Measurements from ENCODE around the gene IGFBP5. TPM values are rescaled to one million over a fixed set of nuclear protein-coding genes. Genes with fewer than 3 reads are reported as not detected.

The IGFBP5 gene
- total RNA-seq, 1 donor from 2014 or later: not detected

GRCh38 chr2:216678813-216679657 lies 16.3 kb downstream of the IGFBP5 start:
- intact Hi-C loops (cut with micrococcal nuclease): no loop called here
- H3K36me3 Mint-ChIP-seq (ENCODE audit: low read depth): no peaks in the 10 kb centered on the region
- ATAC-seq (ENCODE audit: low read depth) (no peak), DNase-seq (no peak)
- peaks cover 24% of the 10 kb centered on the region for H3K27me3 Mint-ChIP-seq
- no peak overlapping the region for H3K4me3 Mint-ChIP-seq
- no peaks in the 10 kb centered on the region for H3K9me3 Mint-ChIP-seq
- no peak overlapping the region for H3K27ac Mint-ChIP-seq
- ChIA-PET CTCF (no interaction called here), POLR2A (no interaction called here)
- no peak for TF ChIP-seq CTCF (IDR thresholded peaks at IDR 0.05)
- no peaks in the 10 kb centered on the region for H3K4me1 Mint-ChIP-seq

GRCh38 chr2:216678098-216678465 lies 17.3 kb downstream of the IGFBP5 start:
- ChIA-PET CTCF (no interaction called here), POLR2A (no interaction called here)
- DNase-seq (no peak), ATAC-seq (ENCODE audit: low read depth) (no peak)
- no peak overlapping the region for H3K4me3 Mint-ChIP-seq
- intact Hi-C loops (cut with micrococcal nuclease): no loop called here
- H3K27me3 Mint-ChIP-seq: peaks cover 15% of the 10 kb centered on the region
- TF ChIP-seq CTCF (IDR thresholded peaks at IDR 0.05): no peak
- H3K9me3 Mint-ChIP-seq: no peaks in the 10 kb centered on the region
- no peaks in the 10 kb centered on the region for H3K36me3 Mint-ChIP-seq (ENCODE audit: low read depth)
- no peaks in the 10 kb centered on the region for H3K4me1 Mint-ChIP-seq
- no peak overlapping the region for H3K27ac Mint-ChIP-seq

- Mint-ChIP-seq H3K36me3 (ENCODE audit: low read depth) (no peaks in the 10 kb centered on the region), H3K4me1 (no peaks in the 10 kb centered on the region), H3K27ac (no peak overlapping the region), H3K4me3 (no peak overlapping the region), H3K27me3 (peaks cover 14% of the 10 kb centered on the region), H3K9me3 (no peaks in the 10 kb centered on the region)
- ChIA-PET POLR2A (no interaction called here), CTCF (no interaction called here)
- intact Hi-C loops (cut with micrococcal nuclease): no loop called here
- DNase-seq: no peak
- no peak for TF ChIP-seq CTCF (IDR thresholded peaks at IDR 0.05)
- no peak for ATAC-seq (ENCODE audit: low read depth)
Measured at GRCh38 chr2:216677439-216678097, 17.8 kb downstream of the IGFBP5 start.

- ChIA-PET POLR2A (no interaction called here), CTCF (interaction anchor here (1.4 kb wide), 1 partner anchor 12 kb away, joined by 3 read pairs; no protein-coding TSS in a partner anchor)
- no peak for DNase-seq
- H3K36me3 Mint-ChIP-seq (ENCODE audit: low read depth): no peaks in the 10 kb centered on the region
- no peaks in the 10 kb centered on the region for H3K4me1 Mint-ChIP-seq
- H3K4me3 Mint-ChIP-seq: no peak overlapping the region
- no peak for ATAC-seq (ENCODE audit: low read depth)
- intact Hi-C loops (cut with micrococcal nuclease): no loop called here
- no peak for TF ChIP-seq CTCF (IDR thresholded peaks at IDR 0.05)
- H3K9me3 Mint-ChIP-seq: no peaks in the 10 kb centered on the region
- H3K27me3 Mint-ChIP-seq: peaks cover 12% of the 10 kb centered on the region
- no peak overlapping the region for H3K27ac Mint-ChIP-seq
Measured at GRCh38 chr2:216676630-216677029, 18.7 kb downstream of the IGFBP5 start.

GRCh38 chr2:216674376-216674775 lies 21.0 kb downstream of the IGFBP5 start:
- ATAC-seq (ENCODE audit: low read depth) (no peak), DNase-seq (no peak)
- intact Hi-C loops (cut with micrococcal nuclease): no loop called here
- CTCF ChIA-PET: interaction anchor here (1.1 kb wide), 1 partner anchor 10 kb away, joined by 3 read pairs; no protein-coding TSS in a partner anchor
- Mint-ChIP-seq H3K27ac (no peak overlapping the region), H3K27me3 (peaks cover 21% of the 10 kb centered on the region), H3K4me1 (no peaks in the 10 kb centered on the region), H3K4me3 (no peak overlapping the region), H3K36me3 (ENCODE audit: low read depth) (no peaks in the 10 kb centered on the region), H3K9me3 (no peaks in the 10 kb centered on the region)
- TF ChIP-seq CTCF (IDR thresholded peaks at IDR 0.05): no peak
- POLR2A ChIA-PET: no interaction called here
